ENCODE measurements around the gene ACYP2. TPM values are rescaled to one million over a fixed set of nuclear protein-coding genes. Genes with fewer than 3 reads are reported as not detected.

Gene ACYP2
- total RNA-seq, 4 donors from 2014 or later, result 15.4 to 28.7 (median 22.7) TPM

DNA sequence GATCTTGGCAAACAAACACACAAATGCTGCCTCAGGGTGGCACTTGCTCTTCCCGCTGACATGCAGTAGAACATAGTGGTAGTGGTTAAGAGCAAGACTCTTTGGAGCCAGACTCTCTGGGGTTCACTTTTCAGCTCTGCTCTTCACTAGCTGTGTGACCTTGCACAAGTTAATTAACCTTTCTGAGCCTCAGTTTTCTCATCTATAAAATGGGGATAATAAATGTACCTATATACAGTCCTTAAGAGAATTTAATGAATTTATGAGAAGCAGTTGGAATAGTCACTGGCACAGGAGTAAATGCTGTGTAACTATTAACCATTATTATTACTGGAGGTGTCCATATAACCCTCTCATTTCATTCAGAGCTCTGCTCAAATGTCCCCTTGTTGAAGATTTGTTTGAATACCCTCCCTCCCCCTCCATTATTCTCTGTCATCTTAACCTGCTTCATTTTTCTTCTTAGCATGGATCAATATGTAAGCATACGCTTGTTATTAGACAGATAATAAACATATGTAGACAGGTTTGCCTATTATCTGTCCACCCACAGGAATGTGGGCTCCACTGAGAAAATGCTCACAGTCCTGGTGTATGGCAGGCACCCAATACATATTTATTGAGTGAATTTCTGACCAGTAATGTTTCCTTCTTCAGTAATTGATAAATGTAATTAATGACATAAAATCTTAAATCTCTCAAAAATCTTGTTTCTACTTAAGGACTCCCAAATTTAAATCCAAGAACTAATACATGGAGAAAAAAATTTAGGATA lies 76.1 kb downstream of the ACYP2 start:
- Histone ChIP-seq H3K27me3 (no peaks in the 10 kb centered on the region), H3K9me3 (no peaks in the 10 kb centered on the region), H3K36me3 (peaks cover 0 to 5% (median 0%) of the 10 kb centered on the region in 4 donors), H3K27ac (replicated peaks in 1 of 4) (no peak overlapping the region), H3K4me1 (no peaks in the 10 kb centered on the region), H3K4me3 (no peak overlapping the region)
- intact Hi-C loops (cut with DNase I), result no loop called here
- whole genome bisulfite sequencing, result 98% methylated on average over 2 of the region's 2 CpGs
- TF ChIP-seq CTCF (IDR thresholded peaks at IDR 0.05) (no peak), EP300 (IDR thresholded peaks at IDR 0.05) (no peak), POLR2A (IDR thresholded peaks at IDR 0.05; ENCODE audit: low read depth) (no peak), POLR2AphosphoS5 (IDR thresholded peaks at IDR 0.05) (no peak)
- no peak for DNase-seq (ENCODE audit: extremely low spot score)

- Histone ChIP-seq H3K4me3 (no peak overlapping the region), H3K9me3 (no peaks in the 10 kb centered on the region), H3K27ac (replicated peaks in 1 of 4) (no peak overlapping the region), H3K4me1 (no peaks in the 10 kb centered on the region), H3K27me3 (no peaks in the 10 kb centered on the region), H3K36me3 (no peaks in the 10 kb centered on the region)
- DNase-seq (ENCODE audit: extremely low spot score), result no peak
- no peak for TF ChIP-seq CTCF (IDR thresholded peaks at IDR 0.05)
- TF ChIP-seq EP300 (IDR thresholded peaks at IDR 0.05), result no peak
- TF ChIP-seq POLR2AphosphoS5 (IDR thresholded peaks at IDR 0.05), result no peak
- TF ChIP-seq POLR2A (IDR thresholded peaks at IDR 0.05; ENCODE audit: low read depth), result no peak
- intact Hi-C loops (cut with DNase I), result no loop called here
- 91% methylated on average over 8 of the region's 8 CpGs for WGBS
Measured at GRCh38 chr2:54194761-54195750, 79.6 kb downstream of the ACYP2 start.

DNA sequence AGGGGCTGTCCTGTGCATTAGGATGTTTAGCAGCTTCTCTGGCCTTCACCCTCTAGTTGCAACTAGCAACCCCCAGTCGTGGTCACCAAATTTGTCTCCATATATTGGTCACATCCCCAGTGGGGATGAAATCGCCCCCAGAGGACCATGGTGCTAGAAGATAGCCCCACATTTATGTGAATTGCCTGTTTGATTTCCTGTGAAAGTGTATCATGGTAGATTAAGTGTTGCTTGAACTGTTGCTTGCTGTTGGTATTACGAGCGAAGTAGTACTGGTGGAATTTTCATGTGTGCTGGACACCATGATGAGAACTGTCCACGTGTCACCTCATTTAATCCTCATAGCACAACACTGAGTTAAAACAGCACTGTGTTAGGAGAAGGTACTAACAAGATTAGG lies 81.2 kb downstream of the ACYP2 start:
- no peak overlapping the region for H3K27ac ChIP-seq (replicated peaks in 1 of 4)
- no peaks in the 10 kb centered on the region for H3K36me3 ChIP-seq
- no peak overlapping the region for H3K4me3 ChIP-seq
- intact Hi-C loops (cut with DNase I), result no loop called here
- H3K27me3 ChIP-seq, result no peaks in the 10 kb centered on the region
- TF ChIP-seq POLR2AphosphoS5 (IDR thresholded peaks at IDR 0.05) (no peak), EP300 (IDR thresholded peaks at IDR 0.05) (no peak), POLR2A (IDR thresholded peaks at IDR 0.05; ENCODE audit: low read depth) (no peak), CTCF (IDR thresholded peaks at IDR 0.05) (no peak)
- no peak for DNase-seq (ENCODE audit: extremely low spot score)
- no peaks in the 10 kb centered on the region for H3K9me3 ChIP-seq
- no peaks in the 10 kb centered on the region for H3K4me1 ChIP-seq
- 95% methylated on average over 4 of the region's 5 CpGs for WGBS

GRCh38 chr2:54204476-54204875 lies 89.1 kb downstream of the ACYP2 start:
- no peaks in the 10 kb centered on the region for H3K27me3 ChIP-seq
- no peak for DNase-seq (ENCODE audit: extremely low spot score)
- no peaks in the 10 kb centered on the region for H3K9me3 ChIP-seq
- WGBS, result 89% methylated on average over 2 of the region's 2 CpGs
- no peak overlapping the region for H3K27ac ChIP-seq (replicated peaks in 1 of 4)
- no peak overlapping the region for H3K4me3 ChIP-seq
- intact Hi-C loops (cut with DNase I), result no loop called here
- peaks cover 16 to 32% (median 27%) of the 10 kb centered on the region in 4 donors for H3K4me1 ChIP-seq
- no peaks in the 10 kb centered on the region for H3K36me3 ChIP-seq
- no peak for TF ChIP-seq EP300 (IDR thresholded peaks at IDR 0.05)

DNA sequence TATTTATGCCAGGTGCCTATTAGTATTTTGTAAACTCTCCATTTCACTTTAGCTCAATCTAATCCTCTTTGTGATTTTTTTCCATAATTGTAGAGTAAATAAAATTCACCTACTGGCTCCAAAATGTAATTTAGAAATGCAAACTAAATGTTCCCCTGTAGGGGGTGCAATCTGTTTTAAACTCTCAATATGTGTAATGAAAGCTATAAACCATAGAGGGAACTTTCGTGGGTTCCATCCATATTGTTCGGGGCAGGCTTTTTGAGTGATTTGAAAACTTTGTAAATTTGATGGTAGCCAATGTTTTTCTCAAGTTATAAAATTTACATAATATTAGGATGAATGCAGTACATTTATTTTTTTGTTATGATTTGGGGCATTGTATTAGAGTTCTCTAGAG lies 91.2 kb downstream of the ACYP2 start:
- Histone ChIP-seq H3K27ac (replicated peaks in 1 of 4) (no peak overlapping the region), H3K9me3 (no peaks in the 10 kb centered on the region), H3K4me1 (peaks cover 17 to 41% (median 33%) of the 10 kb centered on the region in 4 donors), H3K36me3 (no peaks in the 10 kb centered on the region), H3K4me3 (no peak overlapping the region), H3K27me3 (no peaks in the 10 kb centered on the region)
- no peak for DNase-seq (ENCODE audit: extremely low spot score)
- intact Hi-C loops (cut with DNase I), result loop anchor here (2.0 to 5.0 kb wide), 3 partner anchors 126 to 356 kb away; partner anchors contain the start of gene SPTBN1
- TF ChIP-seq CTCF (IDR thresholded peaks at IDR 0.05) (peak; percentile 67 to 72 (median 70)), POLR2A (IDR thresholded peaks at IDR 0.05; ENCODE audit: low read depth) (no peak), POLR2AphosphoS5 (IDR thresholded peaks at IDR 0.05) (no peak)
- WGBS, result 8% methylated on average over 2 of the region's 2 CpGs
